C1 segment of cervical spinal cord (tissue), 14 donors: ENCODE measurements around the gene SMIM5.
A peak's percentile ranks its signal among the peaks of the same experiment; 100 is the strongest.
"Not testable (repeated sequence)": the region's sequence is repeated elsewhere in the genome, so short reads cannot be mapped to it uniquely, and the experiment has no call there.

ENCODE experiments used
- DNase-seq, 14 donors: peaks; one replicate each; lab custom pipeline; 2025; lab: John Stamatoyannopoulos, UW

The SMIM5 gene

GRCh38 chr17:75624714-75625345, 8.4 kb upstream of the SMIM5 start:
- no peak for DNase-seq

GRCh38 chr17:75625813-75626486, 7.3 kb upstream of the SMIM5 start:
- peak in 1 of 14 donors; percentile 8 for DNase-seq

- no peak for DNase-seq
Measured at GRCh38 chr17:75626496-75627038, 6.7 kb upstream of the SMIM5 start.

GRCh38 chr17:75627094-75627493, 6.1 kb upstream of the SMIM5 start:
- no peak for DNase-seq

- no peak for DNase-seq
Measured at GRCh38 chr17:75628425-75628824, 4.8 kb upstream of the SMIM5 start.

- DNase-seq: no peak
Measured at GRCh38 chr17:75629157-75629556, 4.1 kb upstream of the SMIM5 start.

GRCh38 chr17:75630071-75630917, 2.9 kb upstream of the SMIM5 start:
- no peak for DNase-seq

- no peak for DNase-seq
Measured at GRCh38 chr17:75631353-75631752, 1.9 kb upstream of the SMIM5 start.

GRCh38 chr17:75632428-75632827, 806 bp upstream of the SMIM5 start:
- DNase-seq: no peak

GRCh38 chr17:75633486-75634375, 497 bp downstream of the SMIM5 start:
- DNase-seq: peak in 12 of 14 donors; percentile 32 to 86 (median 69)

GRCh38 chr17:75634376-75634740, 1.1 kb downstream of the SMIM5 start:
- no peak for DNase-seq

GRCh38 chr17:75634754-75635609, 1.7 kb downstream of the SMIM5 start:
- peak in 6 of 14 donors; percentile 28 to 61 (median 52) for DNase-seq

- DNase-seq: peak in 11 of 14 donors; percentile 30 to 96 (median 61)
Measured at GRCh38 chr17:75635610-75636202, 2.5 kb downstream of the SMIM5 start.

GRCh38 chr17:75636381-75637142, 3.3 kb downstream of the SMIM5 start:
- no peak for DNase-seq

GRCh38 chr17:75637143-75637538, 3.9 kb downstream of the SMIM5 start:
- DNase-seq: peak in 6 of 14 donors; percentile 19 to 59 (median 40)

GRCh38 chr17:75637551-75637950, 4.3 kb downstream of the SMIM5 start:
- DNase-seq: no peak

- DNase-seq: not testable (repeated sequence)
Measured at GRCh38 chr17:75638039-75638438, 4.8 kb downstream of the SMIM5 start.

- no peak for DNase-seq
Measured at GRCh38 chr17:75638893-75639292, 5.7 kb downstream of the SMIM5 start.

- DNase-seq: no peak
Measured at GRCh38 chr17:75639327-75639726, 6.1 kb downstream of the SMIM5 start.
